ENCODE results near the gene SARS2. TPM values are rescaled to one million over a fixed set of nuclear protein-coding genes. Genes with fewer than 3 reads are reported as not detected.

The SARS2 gene
- total RNA-seq, 1 experiment from 2014 or later: 23.6 TPM

GRCh38 chr19:38977445-38978325 lies 47.1 kb upstream of the SARS2 start:
- Mint-ChIP-seq H3K4me1 (ENCODE audit: insufficient read depth, unreplicated experiment) (peaks cover 9% of the 10 kb centered on the region), H3K36me3 (ENCODE audit: insufficient read depth, unreplicated experiment) (no peaks in the 10 kb centered on the region), H3K27ac (ENCODE audit: low read depth, unreplicated experiment) (no peak overlapping the region), H3K4me3 (ENCODE audit: unreplicated experiment) (no peak overlapping the region), H3K9me3 (ENCODE audit: unreplicated experiment) (no peaks in the 10 kb centered on the region), H3K27me3 (ENCODE audit: insufficient read depth, unreplicated experiment) (no peaks in the 10 kb centered on the region)
- TF ChIP-seq CTCF (IDR thresholded peaks at IDR 0.05; ENCODE audit: unreplicated experiment): no peak
- CTCF ChIA-PET: interaction anchor here (0.6 kb wide), 2 partner anchors 14 to 278 kb away, joined by 3 read pairs; no protein-coding TSS in a partner anchor
- no TSS peak for BruUV-seq (replicated peaks)
- no peak for DNase-seq (ENCODE audit: unreplicated experiment)
- intact Hi-C loops (cut with micrococcal nuclease): no loop called here
- POLR2A ChIA-PET: interaction anchor here (0.7 kb wide), 1 partner anchor 15 kb away, joined by 3 read pairs; no protein-coding TSS in a partner anchor

- intact Hi-C loops (cut with micrococcal nuclease): no loop called here
- Mint-ChIP-seq H3K4me1 (ENCODE audit: insufficient read depth, unreplicated experiment) (peaks cover 9% of the 10 kb centered on the region), H3K36me3 (ENCODE audit: insufficient read depth, unreplicated experiment) (no peaks in the 10 kb centered on the region), H3K4me3 (ENCODE audit: unreplicated experiment) (peak overlapping the region; percentile 59), H3K27ac (ENCODE audit: low read depth, unreplicated experiment) (no peak overlapping the region), H3K9me3 (ENCODE audit: unreplicated experiment) (no peaks in the 10 kb centered on the region), H3K27me3 (ENCODE audit: insufficient read depth, unreplicated experiment) (no peaks in the 10 kb centered on the region)
- no peak for DNase-seq (ENCODE audit: unreplicated experiment)
- BruUV-seq (replicated peaks): no TSS peak
- CTCF ChIA-PET: interaction anchor here (0.7 to 1.6 kb wide), 2 partner anchors 13 to 328 kb away, joined by 3 to 4 read pairs; no protein-coding TSS in a partner anchor
- POLR2A ChIA-PET: interaction anchor here (1.6 kb wide), 1 partner anchor 9 kb away, joined by 7 read pairs; no protein-coding TSS in a partner anchor
- no peak for TF ChIP-seq CTCF (IDR thresholded peaks at IDR 0.05; ENCODE audit: unreplicated experiment)
These were observed 45.3 kb upstream of the SARS2 start for GRCh38 chr19:38975861-38976271.

DNA sequence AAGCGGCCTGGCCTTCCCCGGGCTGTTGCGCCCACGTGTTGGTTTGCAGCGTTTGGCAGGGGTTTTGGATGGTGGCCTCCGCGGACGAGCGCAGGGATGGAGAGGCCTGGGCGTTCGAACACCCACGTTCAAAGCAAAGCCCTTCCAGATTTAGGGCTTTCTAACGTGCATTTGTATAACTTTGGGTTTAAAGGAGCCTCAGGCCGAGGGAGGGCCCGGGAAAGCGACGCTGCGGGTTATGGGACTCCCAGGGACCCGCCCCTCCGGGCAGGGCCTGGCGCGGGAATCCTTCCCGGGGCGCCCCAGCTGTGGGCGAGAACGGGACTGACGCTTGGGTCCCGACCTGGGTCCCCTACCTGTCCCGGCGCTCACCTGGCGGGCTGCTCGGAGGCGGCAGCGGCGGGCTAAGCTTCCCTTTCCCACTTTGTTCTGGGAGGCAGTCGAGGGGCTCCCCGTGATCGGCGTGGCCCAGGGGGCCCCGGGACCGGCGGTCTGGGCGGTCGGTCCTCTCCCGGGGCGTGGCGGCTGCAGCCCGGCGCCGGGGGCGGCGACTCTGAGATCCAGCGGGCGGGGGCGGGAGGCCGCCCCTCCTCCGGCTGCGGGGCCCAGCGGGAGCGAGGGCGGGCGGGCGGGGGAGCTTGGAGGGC lies 44.8 kb upstream of the SARS2 start, which contains the start of gene FBXO17:
FBXO17 (minus strand) TSS at position 529 of the 647 bp plus-strand sequence. CDS start 25,423 bp downstream, outside the sequence.
- no peaks in the 10 kb centered on the region for H3K27me3 Mint-ChIP-seq (ENCODE audit: insufficient read depth, unreplicated experiment)
- no peaks in the 10 kb centered on the region for H3K9me3 Mint-ChIP-seq (ENCODE audit: unreplicated experiment)
- CTCF ChIA-PET: interaction anchor here (0.5 to 1.6 kb wide), 2 partner anchors 13 to 60 kb away, joined by 3 read pairs; no protein-coding TSS in a partner anchor
- peak; percentile 51 for DNase-seq (ENCODE audit: unreplicated experiment)
- intact Hi-C loops (cut with micrococcal nuclease): no loop called here
- H3K27ac Mint-ChIP-seq (ENCODE audit: low read depth, unreplicated experiment): peak within 1 kb of the TSS; percentile 87
- H3K36me3 Mint-ChIP-seq (ENCODE audit: insufficient read depth, unreplicated experiment): no peaks in the 10 kb centered on the region
- peak within 1 kb of the TSS; percentile 83 for H3K4me3 Mint-ChIP-seq (ENCODE audit: unreplicated experiment)
- POLR2A ChIA-PET: interaction anchor here (0.8 to 1.6 kb wide), 4 partner anchors 9 to 137 kb away, joined by 3 to 7 read pairs (median 4); partner anchors contain the start of genes MRPS12 and SARS2
- TSS peak; percentile 57 for BruUV-seq (replicated peaks)
- no peak for TF ChIP-seq CTCF (IDR thresholded peaks at IDR 0.05; ENCODE audit: unreplicated experiment)
- H3K4me1 Mint-ChIP-seq (ENCODE audit: insufficient read depth, unreplicated experiment): peaks cover 9% of the 10 kb centered on the region

Data from MCF 10A (cell line).